H1 (cell line): ENCODE measurements around the gene HECTD1. TPM values are rescaled to one million over a fixed set of nuclear protein-coding genes. Genes with fewer than 3 reads are reported as not detected.

Experiments
- CHD7 ChIP-seq: fragments of 300-600 bp; sonication (generic); IDR thresholded peaks from 2 replicates; pipeline ENCODE4 v1.7.1; 2012; ENCODE audit warnings: low read length, moderate library complexity, mild to moderate bottlenecking, inconsistent platforms; ENCODE audit not compliant: insufficient replicate concordance
- KDM1A ChIP-seq: fragments of 200-600, 300-600 bp; sonication (generic); IDR thresholded peaks from 2 replicates; pipeline ENCODE4 v1.7.1; 2016; ENCODE audit warnings: mild to moderate bottlenecking, low read length, borderline replicate concordance
- SIRT6 ChIP-seq: IDR thresholded peaks from one replicate; pipeline ENCODE4 v1.7.1; 2012; ENCODE audit warnings: low read length, inconsistent platforms
- polyA plus RNA-seq, 7 experiments: library from polyadenylated mRNA; depleted of rRNA in 3 of 7; stranded (reverse) in 5 of 7; unstranded in 2 of 7; fragments of >200 nt in 5 of 7; fragments of 200-250 nt in 2 of 7; gene quantifications; 1 replicate in 5 of 7; 2 replicates in 1 of 7; 4 replicates in 1 of 7; pipeline versions ENCODE4 v1.2.1 to v1.2.3, GENCODE V29; 2011 to 2013; ENCODE audit warnings: missing spikeins in 2 of 7, mixed read lengths in 2 of 7
- total RNA-seq: library from RNA; stranded (reverse); fragmentation: NEBNext Ultra II Directional; extraction: Animal tissue kit (Norgen Biotek cat#: 25700); gene quantifications from 2 replicates; pipeline ENCODE4 v1.2.1, GENCODE V29; 2021

HECTD1 gene
- total and polyA plus RNA-seq, 2 of the 8 experiments (the other 6 are each of a cell fraction or from before 2014, with no cell fraction given): 44.7 to 105 TPM

- no peak for TF ChIP-seq CHD7
- TF ChIP-seq SIRT6: no peak
- TF ChIP-seq KDM1A: no peak
Measured at GRCh38 chr14:31196839-31197492, 10.6 kb downstream of the HECTD1 start (continued).
